Measurements from ENCODE around the gene CTSV. TPM values are rescaled to one million over a fixed set of nuclear protein-coding genes. Genes with fewer than 3 reads are reported as not detected.
"Not testable (repeated sequence)": the region's sequence is repeated elsewhere in the genome, so short reads cannot be mapped to it uniquely, and the experiment has no call there.

The CTSV gene
- total RNA-seq, 1 donor from 2014 or later = 0.83 TPM

DNA sequence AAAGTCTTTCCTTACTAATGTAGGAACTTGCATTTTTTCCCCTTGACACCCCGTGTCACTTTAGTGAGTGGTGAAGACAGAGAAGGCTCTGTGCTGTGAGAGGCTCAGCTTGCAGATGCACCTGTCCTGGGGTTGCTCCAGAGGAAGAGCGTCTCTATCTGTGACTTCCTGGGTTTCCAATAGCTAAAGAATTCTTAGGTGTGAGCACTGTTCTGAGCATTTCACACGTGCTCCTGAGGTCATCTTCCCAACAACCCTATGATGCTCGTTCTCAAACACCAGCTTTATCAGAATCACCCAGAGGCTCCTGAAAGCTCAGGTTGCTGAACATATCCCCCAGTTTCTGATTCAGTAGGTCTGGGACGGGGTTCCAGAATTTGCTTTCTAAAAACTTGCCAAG, 6.4 kb upstream of the CTSV start:
- no peak for DNase-seq (ENCODE audit: low read depth)

DNA sequence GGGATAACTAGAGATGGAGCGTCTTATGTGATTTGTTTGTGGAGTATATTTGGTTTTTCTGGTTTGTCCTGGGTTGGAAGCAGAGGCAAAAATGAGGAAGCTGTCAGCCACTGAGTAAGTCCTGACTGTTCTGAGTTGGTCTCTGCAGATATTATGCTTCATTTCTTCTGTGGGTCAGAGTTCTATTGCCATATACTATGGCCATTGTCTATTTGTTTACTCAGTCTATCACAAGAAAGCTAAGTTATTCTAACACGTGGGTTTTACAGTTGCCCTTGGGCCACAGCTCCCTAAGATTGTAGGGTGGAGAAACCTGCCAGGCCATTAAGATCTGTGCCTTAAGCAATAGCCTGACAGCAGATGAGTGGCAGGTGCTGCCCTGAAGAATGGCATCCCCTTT, 3.0 kb upstream of the CTSV start:
- DNase-seq (ENCODE audit: low read depth) = no peak

DNA sequence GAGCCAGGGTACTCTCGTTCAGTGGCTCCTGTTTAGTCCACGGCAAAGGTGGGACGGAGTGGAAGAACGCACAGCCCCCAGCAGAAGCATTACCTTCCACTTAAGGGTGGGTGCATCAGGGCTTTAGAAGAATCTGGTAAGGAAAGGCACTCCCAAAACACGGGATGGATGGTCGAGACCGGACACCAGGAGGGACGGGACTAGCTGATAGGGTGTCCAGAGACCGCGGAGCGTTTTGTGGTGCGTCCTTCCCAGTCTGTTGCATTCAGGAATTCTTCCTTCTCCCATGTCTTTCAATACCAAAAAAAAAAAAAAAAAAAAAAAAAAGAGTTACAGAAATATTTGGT, 545 bp upstream of the CTSV start:
- DNase-seq (ENCODE audit: low read depth) = peak; percentile 50

DNA sequence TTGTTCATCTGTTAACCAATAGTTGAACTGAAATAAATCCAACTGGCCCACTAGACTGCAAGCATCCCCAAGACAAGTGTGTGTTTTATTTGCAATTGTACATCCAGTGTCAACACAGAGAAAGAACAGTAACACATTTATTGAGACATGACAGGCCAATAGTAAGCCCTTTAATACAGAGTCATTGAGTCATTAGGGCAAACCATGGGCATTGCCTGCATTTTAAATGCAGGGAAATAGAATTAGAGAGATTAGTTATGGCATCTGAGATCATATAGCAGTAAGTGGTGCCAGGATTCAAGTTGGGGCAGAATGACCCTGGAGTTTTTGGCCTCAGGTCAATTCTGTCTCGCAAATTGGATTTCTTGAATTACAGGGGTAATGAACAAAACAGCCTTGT, 15.4 kb downstream of the CTSV start:
- not testable (repeated sequence) for DNase-seq (ENCODE audit: low read depth)

- peak; percentile 74 for DNase-seq (ENCODE audit: low read depth)
Measured at GRCh38 chr9:97013151-97014132, 25.5 kb downstream of the CTSV start.

GRCh38 chr9:97012617-97013016, 26.3 kb downstream of the CTSV start:
- peak; percentile 17 for DNase-seq (ENCODE audit: low read depth)

- not testable (repeated sequence) for DNase-seq (ENCODE audit: low read depth)
Measured at GRCh38 chr9:97002195-97002594, 36.7 kb downstream of the CTSV start.

GRCh38 chr9:97001338-97001737, 37.6 kb downstream of the CTSV start:
- DNase-seq (ENCODE audit: low read depth) = not testable (repeated sequence)

- not testable (repeated sequence) for DNase-seq (ENCODE audit: low read depth)
Measured at GRCh38 chr9:97000139-97000787, 38.7 kb downstream of the CTSV start.

GRCh38 chr9:96999733-97000132, 39.2 kb downstream of the CTSV start:
- DNase-seq (ENCODE audit: low read depth) = not testable (repeated sequence)

DNA sequence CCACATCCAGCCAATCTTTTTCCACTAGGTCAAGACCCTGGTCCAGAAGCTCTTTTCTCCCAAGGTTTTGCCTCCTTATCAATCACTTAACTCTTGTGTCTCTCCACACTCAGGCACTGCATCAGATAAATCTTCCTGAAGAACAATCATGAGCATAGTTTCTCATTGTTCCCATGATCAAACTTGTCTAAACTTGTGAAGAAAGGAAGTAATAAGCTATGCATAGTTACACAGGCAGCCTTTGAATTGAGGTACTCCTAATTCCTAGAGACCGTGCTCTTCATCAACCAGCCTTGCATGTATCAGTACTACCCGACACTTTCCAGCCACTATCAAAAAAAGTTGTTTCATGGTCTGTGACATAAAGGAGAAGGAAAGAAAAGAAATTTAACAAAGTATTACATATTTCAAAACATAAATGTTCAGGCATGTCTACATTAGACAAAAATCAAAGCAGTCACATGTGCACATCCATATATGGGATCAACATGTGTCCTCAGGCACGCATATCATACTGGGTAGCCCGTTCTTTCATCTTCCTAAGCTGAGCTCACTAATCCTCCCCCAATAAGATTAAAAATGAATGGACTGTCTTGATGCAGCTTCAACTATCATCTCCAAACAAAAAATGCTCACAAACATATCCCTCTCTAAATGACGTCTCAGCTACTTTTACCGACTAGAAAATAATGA, 41.8 kb downstream of the CTSV start:
- not testable (repeated sequence) for DNase-seq (ENCODE audit: low read depth)

- DNase-seq (ENCODE audit: low read depth) = not testable (repeated sequence)
Measured at GRCh38 chr9:96994531-96995016, 44.4 kb downstream of the CTSV start.

DNA sequence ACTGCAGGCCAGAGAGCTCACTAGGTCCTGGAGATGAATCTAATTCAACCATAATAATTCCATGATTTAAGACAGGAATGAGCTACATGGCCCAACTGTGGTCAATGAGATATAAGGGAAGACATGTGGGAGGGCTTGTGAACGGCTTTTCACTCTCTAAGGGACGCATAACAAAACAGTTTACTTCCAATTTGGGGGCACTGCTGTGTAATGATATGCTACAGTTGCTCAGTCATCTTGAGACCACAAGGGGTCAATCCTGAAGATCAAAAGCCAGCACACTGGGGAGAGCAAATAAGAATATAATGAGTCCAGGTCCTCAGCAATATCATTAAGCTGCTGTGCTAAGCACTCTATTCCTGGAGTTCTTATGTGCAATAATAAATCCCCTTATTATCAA, 46.6 kb downstream of the CTSV start:
- not testable (repeated sequence) for DNase-seq (ENCODE audit: low read depth)

GRCh38 chr9:96989747-96990318, 49.1 kb downstream of the CTSV start:
- not testable (repeated sequence) for DNase-seq (ENCODE audit: low read depth)

DNA sequence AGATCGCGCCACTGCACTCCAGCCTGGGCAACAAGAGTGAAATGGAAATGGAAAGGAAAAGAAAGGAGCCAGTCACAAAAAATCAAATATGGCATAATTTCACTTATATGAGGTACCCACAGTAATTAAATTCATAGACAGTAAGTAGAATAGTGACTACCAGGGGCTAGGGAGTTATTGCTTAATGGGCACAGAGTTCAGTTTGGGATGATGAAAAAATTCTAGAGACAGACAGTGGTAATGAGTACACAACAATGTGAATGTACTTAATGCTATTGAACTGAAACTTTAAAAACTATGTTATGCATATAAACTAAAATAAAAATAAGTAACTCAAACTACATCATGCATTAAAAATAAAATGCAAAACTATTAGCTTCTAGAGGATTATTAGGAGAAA, 54.1 kb downstream of the CTSV start:
- DNase-seq (ENCODE audit: low read depth) = not testable (repeated sequence)

- peak; percentile 9 for DNase-seq (ENCODE audit: low read depth)
Measured at GRCh38 chr9:96984139-96984538, 54.8 kb downstream of the CTSV start.

DNA sequence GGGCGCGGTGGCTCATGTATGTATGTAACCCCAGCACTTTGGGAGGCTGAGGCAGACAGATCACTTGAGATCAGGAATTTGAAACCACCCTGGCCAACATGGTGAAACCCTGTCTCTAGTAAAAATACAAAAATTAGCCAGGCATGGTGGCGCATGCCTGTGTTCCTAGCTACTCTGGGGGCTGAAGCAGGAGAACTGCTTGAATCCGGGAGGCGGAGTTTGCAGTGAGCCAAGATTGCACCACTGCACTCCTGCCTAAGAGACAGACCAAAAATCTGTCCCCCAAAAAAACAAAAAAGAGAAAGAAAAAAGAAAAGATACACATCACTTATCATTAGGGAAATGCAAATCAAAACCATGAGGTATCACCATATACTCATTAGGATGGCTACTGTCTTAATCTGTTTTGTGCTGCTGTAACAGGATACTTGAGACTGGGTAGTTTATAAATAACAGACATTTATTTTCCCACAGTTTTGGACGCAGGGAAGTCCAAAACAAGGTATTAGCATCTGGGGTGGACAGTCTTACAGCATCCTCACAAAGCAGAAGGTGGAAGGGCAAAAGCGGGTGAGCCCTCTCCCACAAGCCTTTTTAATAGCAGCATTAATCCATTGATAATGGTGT, 55.3 kb downstream of the CTSV start:
- peak; percentile 18 for DNase-seq (ENCODE audit: low read depth)
